GDM1 (cell line): ENCODE data around the gene NKAPL.

Experiments
- DNase-seq: peaks from one replicate; lab custom pipeline; 2025; lab: John Stamatoyannopoulos, UW

Gene NKAPL

DNA sequence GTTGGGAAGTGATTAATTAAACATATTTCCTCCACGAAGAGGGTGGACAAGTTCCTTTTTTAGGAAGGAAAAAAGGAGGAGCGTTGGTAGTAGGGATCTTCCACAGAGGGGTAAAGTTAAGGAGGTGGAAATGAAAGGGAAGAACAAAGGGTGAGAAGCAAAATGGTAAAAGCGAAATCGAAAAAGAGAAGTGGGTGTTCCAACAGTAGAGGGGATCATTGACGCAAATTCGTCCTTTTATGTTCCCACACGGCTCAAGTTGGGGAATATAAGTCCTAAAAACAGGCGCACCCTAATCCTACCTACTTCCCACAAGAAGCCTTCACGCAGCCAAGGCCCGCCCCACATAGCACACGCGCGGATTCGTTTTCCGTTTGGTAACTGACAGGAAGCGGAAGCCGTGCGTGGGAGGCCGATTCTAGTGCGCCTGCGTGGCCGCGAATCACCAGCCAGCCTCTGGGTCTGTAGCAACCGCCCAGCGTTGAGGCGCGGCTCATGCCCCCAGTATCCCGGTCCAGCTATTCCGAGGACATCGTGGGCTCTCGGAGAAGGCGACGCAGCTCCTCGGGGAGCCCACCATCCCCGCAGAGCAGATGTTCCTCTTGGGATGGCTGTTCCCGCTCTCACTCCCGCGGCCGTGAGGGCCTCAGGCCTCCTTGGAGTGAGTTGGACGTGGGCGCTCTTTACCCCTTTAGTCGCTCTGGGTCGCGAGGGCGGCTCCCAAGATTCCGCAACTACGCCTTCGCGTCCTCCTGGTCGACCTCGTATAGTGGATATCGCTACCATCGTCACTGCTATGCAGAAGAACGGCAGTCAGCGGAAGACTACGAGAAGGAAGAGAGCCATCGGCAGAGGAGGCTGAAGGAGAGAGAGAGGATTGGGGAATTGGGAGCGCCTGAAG is at the start of gene NKAPL:
NKAPL (plus strand) TSS at position 421 of the 901 bp plus-strand sequence; CDS start at position 496, 75 bp downstream.
- DNase-seq = no peak

DNA sequence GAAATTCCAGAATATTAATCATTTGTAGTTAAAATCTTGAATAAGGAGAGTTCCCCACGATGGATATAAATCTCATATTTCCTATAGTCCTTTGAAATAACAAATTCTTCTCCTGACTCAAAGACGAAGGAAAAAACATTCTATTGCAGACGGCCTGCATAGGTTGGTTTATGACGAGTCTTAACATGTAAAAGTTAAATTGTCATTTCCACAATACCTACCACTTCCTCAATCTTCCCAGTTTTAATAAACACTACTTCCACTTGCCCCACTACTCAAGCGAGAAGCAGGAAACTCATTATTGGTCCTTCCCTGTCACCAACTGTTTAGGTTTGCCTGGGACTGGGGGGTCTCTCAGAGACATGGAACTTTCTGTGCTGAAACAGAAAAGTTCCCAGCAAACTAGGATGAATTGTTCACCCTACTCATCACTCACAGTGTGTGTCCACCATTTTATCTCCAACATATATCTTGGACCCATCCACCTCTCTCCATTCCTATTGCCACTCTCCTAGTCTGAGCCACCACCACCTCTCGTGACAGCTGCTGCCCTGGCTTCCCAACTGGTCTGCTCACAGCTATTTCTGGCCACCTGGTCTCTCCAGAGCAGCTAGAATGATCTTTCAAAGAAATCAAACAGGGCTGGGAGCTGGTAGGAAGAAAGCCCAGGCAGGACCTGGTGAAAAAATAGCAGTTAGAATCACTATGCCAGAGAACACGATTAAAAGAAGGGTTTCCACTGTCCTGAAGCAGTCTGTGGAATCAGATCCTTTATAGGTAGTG is 49.2 kb upstream of the NKAPL start:
- no peak for DNase-seq

DNA sequence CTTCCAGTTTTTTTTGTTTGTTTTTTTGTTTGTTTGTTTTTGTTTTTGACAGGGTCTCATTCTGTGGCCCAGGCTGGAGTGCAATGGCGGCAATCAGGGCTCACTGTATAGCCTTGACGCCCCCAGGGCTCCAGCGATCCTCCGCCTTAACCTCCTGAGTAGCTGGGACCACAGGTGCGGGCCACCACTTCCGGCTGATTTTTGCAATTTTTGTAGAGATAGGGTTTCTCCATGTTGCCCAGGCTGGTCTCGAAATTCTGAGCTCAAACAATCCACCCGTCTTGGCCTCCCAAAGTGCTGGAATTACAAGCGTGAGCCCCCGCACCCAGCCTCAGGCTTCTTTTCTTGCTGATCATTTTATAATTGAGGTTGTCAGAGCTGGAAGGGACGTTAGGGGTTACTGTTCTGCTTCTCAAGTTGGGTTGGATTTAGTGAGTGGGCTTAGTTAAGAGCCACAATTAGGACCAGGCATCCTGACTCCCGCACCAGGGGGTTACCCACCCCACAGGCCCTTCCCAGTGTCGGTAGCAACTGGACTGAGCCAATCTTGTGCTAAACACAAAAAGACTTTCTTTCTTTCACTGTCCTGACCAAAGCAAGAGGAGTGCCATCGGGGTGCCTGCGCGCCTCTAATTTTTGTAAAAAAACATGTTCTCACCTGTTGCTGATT is 47.1 kb upstream of the NKAPL start:
- DNase-seq = no peak

DNA sequence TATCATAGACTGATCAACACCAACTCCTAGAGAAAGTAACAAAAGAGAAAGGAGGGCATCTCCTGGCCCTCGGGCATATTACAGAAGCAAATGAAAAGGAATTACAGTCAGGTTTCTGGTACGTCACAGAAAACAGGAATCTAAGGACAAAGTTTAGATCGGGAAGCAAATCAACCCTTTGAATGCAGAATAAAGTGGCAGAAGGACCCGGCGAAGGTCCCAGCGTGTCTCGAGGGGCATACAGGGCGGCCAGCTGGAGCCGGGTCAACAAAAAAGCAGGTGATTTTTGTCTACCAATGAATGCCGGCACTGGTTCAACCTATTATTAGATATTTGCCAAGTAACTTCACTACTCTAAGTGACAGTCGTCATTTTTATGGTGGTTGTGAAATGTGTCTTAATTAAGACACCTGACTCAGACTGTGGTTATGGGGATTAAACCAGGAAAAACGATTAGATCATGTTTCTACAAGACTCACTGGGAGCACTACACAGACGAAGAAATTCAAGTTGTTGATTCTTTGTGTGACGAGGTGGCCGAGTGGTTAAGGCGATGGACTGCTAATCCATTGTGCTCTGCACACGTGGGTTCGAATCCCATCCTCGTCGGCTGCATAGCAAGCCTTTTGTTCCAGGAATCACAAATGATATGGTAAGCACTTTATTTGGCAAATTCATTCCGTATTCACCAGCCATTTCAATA is 46.4 kb upstream of the NKAPL start:
- DNase-seq = peak; percentile 75

DNA sequence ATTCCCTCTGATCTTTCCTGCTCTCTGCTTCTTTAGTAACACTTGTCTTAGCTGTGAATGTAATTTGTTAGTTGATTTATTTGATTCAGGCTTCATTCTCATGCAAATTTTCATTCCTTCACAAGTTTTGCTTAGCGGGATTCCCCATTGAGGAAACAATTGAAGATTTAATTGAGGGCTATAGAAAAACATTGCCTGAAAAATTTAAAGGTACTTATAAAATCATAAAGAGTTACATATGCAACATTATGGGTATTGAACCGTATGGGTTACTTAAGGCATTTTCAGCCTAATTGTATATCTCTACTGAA is 45.9 kb upstream of the NKAPL start:
- no peak for DNase-seq

DNA sequence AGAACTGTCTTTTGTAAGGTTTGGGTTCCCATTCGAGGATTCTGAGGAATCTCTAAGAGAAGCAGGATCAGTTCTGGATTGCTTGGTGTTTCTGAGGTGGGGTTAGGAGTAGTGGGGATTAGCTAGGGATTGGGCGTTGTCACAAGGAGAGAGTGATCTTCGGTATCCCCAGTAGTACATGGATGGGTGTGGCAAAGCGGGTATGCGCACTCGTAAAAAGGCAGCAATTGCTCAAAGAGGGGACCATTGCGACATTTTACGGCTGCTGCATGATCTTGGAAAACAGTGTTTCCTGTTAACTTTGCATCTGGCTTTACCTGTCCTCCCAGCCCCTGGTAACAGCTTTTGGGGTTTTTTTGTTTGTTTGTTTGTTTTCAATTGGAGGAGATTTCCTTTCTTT is 43.7 kb upstream of the NKAPL start:
- DNase-seq = no peak

DNA sequence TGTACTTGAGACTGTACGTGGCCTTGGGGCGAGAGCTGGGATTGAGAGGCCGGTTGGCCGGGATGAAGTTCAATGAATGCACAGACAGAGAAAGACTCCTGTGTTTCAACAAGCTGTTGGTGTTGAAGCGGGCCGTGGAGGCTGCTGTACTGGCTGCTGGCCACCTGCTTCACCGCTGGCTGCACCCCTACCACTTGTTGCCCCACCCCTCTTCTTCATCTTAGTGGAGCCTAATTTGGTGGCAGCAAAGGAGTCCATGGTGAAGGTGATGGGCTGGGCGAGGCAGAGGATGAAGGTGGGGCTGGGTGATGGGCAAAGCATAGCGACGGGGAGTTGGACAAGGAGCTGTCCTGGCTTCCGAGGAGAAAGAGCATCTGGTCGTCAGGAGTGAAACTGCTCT is 41.2 kb upstream of the NKAPL start:
- no peak for DNase-seq

DNA sequence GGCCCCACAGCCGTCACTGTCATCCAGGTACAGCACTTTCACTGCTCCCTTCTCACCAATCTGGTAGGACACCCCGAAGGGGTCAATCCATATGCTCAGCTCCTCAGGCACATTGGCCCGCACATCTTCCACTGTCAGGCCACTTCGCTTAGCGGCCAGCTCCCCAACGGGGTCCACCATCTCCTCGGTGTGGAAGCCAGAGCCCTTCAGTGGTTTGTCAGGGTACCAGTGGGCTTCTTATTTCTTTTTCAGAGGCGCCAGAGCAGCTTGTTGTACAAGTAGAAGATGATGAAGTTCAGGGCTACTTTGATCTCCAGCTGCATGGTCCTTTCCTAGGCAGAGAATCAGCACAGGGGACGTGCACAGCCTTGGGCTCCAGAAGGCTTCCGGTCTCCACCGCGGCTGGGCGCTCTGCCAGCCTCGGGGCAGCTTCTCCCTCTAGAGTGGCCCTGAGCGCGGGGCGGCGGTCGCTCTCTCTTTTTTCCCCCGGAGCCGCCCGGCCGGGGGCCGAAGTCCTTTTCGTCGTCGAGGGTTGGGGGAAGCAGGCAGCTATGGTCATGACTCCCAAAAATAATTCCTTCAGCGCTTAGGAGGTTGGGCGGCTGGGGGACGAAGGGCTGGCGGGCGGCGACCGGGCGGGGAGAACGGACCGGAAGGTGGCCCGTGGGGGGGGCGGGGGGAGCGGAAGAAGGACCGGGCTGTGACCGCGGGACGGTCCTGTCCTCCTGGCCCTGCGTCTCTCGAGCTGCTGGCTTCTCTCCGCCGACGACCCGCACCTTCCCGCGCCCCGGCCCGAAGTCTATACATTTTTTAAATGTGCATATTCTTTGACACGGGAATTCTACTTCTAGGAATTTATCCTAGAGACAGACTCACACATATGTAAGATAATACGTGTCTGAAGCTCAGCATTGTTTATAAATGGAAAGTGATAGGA is 40.5 kb upstream of the NKAPL start:
- peak; percentile 71 for DNase-seq

DNA sequence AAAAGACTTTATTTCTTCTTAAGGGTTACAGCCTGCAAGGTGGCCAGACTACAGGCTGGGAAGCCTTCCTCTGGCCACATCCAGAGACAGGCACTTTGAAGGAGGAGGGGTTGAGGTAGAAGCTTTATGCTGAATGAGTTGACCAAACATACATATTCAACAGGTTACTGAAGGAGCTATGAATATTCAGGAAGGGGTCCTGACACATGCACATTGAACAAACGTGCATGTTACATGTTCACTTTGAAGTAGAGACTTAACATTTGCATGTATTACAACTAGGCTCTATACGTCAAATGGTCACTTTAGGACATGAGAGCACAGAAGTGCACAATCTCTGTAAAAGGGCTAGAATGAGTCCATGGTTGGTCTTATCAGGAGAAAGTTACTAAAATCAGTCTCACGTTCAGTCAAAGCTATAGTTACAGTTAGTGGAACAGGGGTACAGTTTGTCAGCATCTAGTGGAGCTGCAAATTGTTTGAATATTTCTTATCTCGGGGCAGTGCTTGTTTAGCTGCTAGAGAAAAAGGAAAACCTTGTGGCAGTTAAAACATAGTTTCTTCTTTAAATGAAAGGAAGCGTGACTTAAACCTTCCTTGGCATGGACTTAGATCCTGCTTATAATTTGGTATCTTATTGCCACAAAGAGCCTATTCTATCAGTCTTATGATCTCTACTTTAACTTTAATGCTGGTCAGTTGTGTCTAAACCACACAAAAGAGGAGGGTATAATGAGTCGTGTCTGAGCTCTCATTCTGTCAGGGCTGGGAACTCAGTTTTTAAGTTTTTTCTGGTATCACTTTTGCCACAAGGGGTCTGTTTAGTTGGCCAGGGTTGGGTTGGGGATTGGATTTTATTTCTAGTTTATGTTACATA is 38.6 kb upstream of the NKAPL start:
- DNase-seq = no peak

DNA sequence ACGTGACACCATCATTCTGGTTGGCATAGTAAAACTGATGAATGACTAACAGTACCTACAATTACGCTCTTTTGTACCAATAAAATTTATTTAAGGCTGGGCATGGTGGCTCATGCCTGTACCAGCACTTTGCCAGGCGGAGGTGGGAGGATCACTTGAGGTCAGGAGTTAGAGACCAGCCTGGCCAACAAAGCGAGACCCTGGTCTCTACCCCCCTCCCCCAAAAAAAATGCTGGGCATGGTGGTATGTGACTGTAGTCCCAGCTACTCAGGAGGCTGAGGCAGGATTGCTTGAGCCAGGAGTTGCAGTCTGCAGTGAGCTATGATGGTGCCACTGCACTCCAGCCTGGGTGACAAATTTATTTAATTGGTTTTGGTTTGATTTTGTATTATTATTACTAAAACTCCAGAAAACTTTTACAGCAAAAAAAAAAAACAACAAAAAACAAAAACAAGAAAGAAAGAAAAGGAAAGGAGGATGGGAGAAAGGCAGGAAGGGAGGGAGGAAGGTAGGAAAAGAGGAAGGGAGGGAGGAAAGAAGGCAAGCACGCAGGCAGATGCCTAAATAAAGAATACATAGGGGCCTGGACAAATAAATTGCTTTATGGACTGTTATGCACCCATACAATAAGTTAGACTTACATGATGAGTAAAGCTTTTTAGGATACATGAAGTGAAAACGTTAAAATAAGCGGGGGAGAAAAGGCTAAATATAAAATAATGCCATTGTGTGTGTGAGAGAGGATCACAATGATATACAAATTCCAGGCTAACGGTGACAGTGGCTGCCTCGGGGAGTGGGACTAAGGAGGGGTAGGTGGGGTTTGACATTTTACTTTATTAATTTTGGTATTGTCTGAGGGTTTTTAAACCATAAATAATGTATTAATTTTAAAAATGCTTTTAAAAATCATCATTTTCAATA is 34.7 kb upstream of the NKAPL start:
- DNase-seq = no peak

DNA sequence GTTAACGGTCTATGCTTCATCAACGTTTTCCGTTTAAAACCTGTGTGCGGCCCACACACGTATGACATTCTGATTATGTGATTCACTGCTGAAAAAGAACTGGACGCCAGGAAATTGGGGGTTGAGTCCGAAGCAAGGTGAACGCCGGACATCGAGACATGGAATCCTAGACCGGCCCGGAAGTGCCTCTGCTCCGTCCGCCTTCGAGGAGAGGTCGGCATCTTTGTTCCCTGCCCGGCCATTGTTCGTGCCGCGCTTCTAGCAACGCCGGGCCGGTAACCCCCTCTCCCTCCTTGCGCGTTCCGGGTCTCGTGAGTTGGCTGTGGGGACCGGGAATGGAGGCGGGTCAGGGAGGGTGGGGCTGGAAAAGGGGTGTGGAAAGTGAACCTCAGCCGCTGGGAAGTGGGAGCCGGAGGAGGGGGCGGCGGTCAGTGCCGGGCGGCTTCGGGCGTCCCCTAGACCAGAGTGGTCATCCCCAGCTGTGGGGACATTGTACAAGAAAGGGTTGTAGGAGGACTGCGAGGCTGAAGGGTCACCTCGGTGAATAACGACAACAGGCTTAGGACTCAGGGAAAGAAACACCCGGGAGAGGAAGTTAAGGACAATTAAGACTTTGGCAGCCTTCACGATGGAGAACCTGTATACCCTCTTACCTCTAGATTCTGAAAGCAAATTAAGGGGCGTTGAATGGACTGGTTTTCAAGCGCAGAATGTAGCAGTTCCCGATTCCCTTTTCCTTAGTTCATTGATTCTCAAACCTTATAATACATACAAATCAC is 33.9 kb upstream of the NKAPL start, which contains the start of gene ZSCAN9:
ZSCAN9 (plus strand) TSS at position 220 of the 779 bp plus-strand sequence. CDS start 1,810 bp downstream, outside the sequence.
- DNase-seq = peak; percentile 70

DNA sequence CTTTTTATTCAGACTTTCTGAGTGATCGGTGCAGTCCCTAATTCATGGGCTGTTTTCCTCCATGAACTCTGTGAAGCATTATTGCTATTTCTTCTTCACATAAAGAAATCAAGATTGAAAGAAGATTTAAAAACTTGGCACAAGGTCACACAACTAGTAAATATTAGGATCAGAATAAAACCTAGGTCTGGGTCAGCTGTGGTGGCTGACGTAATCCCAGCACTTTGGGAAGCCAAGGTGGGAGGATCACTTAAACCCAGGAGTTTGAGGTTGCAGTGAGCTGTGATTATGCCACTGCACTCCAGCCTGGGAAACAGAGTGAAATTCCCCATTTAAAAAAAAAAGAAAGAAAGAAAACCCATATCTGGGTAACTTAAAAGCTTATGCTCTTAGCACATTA is 32.6 kb upstream of the NKAPL start:
- DNase-seq = no peak

DNA sequence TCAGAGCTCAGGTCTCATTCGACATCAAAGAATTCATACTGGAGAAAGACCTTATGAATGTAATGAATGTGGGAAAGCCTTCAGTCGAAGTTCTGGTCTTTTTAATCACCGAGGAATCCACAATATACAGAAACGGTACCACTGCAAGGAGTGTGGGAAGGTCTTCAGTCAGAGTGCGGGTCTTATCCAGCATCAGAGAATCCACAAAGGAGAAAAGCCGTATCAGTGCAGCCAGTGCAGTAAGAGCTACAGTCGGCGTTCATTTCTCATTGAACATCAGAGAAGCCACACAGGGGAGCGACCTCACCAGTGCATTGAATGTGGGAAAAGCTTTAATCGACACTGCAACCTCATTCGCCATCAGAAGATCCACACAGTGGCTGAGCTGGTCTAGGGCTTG is 26.3 kb upstream of the NKAPL start:
- DNase-seq = no peak

DNA sequence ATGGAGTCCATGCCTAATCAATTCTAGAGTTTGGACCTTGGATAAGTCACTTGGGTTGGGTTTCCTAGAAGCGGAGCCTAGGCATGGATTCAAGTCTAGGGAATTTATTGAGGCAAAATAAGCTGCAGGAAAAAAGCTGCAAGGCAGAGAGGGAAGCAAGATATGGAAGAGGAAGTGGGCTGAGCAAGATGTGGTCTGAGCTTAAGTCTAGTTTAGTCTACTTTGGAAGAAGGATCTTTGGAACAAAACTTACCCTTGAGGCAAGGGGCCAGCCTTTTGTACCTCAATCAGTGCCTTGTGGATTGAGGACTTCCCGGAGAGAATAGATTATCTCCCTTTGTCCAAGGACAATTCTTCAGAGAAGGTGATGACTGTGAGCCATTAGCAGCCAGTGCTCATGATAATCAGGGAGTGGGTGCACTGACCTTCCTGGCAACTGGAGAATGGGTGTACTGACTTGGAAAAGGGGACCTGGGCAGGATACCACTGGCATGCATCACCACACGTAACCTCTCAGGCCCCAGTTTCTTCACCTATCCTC is 23.1 kb upstream of the NKAPL start:
- no peak for DNase-seq

DNA sequence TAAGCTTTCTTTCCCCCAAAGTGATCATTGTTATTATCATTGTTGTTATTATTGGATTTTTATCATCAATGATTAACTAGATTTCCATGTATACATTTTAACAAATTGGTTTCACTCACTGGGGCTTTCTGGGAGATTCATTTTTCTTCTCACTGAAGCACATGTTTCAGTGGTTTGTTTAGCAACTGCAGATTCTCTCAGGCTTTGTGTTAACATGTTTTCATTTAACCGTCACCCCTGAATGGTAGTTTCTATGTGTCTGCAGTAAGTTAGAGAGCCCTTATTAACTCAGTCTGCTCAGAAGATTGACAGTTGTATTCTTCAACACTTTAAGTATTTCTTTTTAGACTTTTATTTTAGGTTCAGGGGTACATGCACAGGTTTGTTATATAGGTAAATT is 19.5 kb upstream of the NKAPL start:
- no peak for DNase-seq

DNA sequence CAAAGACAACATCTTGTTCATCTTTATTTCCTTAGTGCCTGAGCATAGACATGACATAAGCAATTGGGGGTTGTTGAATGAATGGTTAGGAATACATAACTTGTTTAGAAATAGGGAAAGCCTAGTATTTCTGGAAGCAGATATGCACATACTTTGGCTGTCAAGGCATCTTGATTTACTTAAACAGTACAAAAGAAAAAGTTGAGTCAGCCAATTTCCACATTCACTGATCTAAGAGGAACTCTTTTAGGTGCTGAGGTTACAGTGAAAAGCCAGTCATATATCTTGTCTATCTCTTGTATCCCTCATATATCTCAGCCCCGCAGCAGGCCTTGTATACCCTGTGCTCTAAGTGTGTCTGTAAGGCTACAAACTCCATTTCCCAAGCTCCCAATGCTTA is 18.6 kb upstream of the NKAPL start:
- no peak for DNase-seq

DNA sequence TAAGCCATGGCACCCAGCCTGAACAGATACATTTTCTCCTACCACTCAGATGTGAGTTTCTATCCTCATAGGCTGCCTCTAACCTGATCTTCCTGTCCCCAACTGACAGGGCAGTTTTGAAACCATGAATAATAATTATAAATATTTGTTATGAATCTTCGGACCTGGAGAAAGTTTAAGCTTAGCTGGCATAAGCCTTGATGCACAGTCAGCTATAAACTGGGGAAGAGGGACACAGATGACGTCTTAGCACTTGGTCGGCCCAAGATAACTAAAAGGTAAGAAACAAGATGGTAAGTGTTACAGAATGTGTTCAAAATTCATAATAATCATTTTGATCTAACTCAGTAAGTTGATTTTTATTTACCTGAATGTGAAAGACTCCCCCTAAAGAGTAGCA is 15.2 kb upstream of the NKAPL start:
- no peak for DNase-seq
